HCT116 (cell line): Measurements from ENCODE around the gene GRHL1. TPM values are rescaled to one million over a fixed set of nuclear protein-coding genes. Genes with fewer than 3 reads are reported as not detected.

Source experiments
- ATAC-seq: fragments of 200-7000 bp; cut with Tn5 transposase; 2 replicates; pipeline ENCODE4 v1.9.1; 2020; ENCODE audit warnings: mild to moderate bottlenecking, moderate library complexity
- BruUV-seq: library from RNA; stranded (reverse); fragments of 400-500 nt; replicated peaks from 2 replicates; lab custom pipeline; 2021; lab: Mats Ljungman, UMichigan
- CTCF ChIA-PET: fragments of 300-600 bp; sonication (Branson Sonifier 250); formaldehyde crosslinking; loops from one replicate; lab custom pipeline; 2021; ENCODE audit warnings: antibody characterized with exemption; lab: Charles Lee
- POLR2A ChIA-PET: fragments of 300-600, 350-600 bp; sonication (Branson Sonifier 250); formaldehyde crosslinking; loops from one replicate; lab custom pipeline; 2021; ENCODE audit warnings: antibody characterized with exemption; lab: Charles Lee
- RAD21 ChIA-PET, 2 experiments: fragments of 300-600 bp; sonication (Branson Sonifier 250); formaldehyde crosslinking; loops; one replicate each; lab custom pipeline; 2023; ENCODE audit warnings: low total read pairs in 2 of 2; ENCODE audit not compliant: uncharacterized antibody in 2 of 2, unreplicated experiment in 2 of 2, low non-redundant PET in 1 of 2; lab: Charles Lee
- DNase-seq: peaks from one replicate; pipeline ENCODE4 v3.0.0-alpha.2; 2010; ENCODE audit warnings: low read depth, low spot score
- H2AFZ ChIP-seq: fragments of 200-600 bp; shearing (Covaris generic), sonication (generic); 2 replicates; pipeline ENCODE4 v1.6.1; 2017; ENCODE audit warnings: low read depth, mixed run types, mixed read lengths, antibody characterized with exemption, low read length; ENCODE audit not compliant: poor library complexity, severe bottlenecking
- H3K27ac ChIP-seq: 2 replicates; pipeline ENCODE4 v1.5.1; 2012; ENCODE audit warnings: low read depth, low read length
- H3K27me3 ChIP-seq: fragments of 200-600 bp; sonication (generic); 2 replicates; pipeline ENCODE4 v1.6.1; 2016; ENCODE audit warnings: mixed run types, low read length, mixed read lengths; ENCODE audit not compliant: insufficient read depth
- H3K36me3 ChIP-seq, 2 experiments: fragments of 200-500 bp in 1 of 2; fragments of 200-600 bp in 1 of 2; sonication (Bioruptor generic) in 1 of 2; sonication (generic) in 1 of 2; 2 replicates each; pipeline versions ENCODE4 v1.5.1 to v1.6.1; 2014 to 2016; ENCODE audit warnings: low read length in 2 of 2, inconsistent platforms in 1 of 2, mixed read lengths in 1 of 2, mixed run types in 1 of 2; ENCODE audit not compliant: insufficient read depth in 2 of 2, control insufficient read depth in 1 of 2
- H3K4me1 ChIP-seq, 2 experiments: fragments of 200-600 bp in 1 of 2; sonication (generic) in 1 of 2; 2 replicates each; pipeline versions ENCODE4 v1.5.1 to v1.6.1; 2012 to 2017; ENCODE audit warnings: low read length in 2 of 2, inconsistent platforms in 1 of 2, mild to moderate bottlenecking in 1 of 2, mixed read lengths in 1 of 2, mixed run types in 1 of 2, moderate library complexity in 1 of 2; ENCODE audit not compliant: insufficient read depth in 2 of 2, control insufficient read depth in 1 of 2
- H3K4me2 ChIP-seq: fragments of 200-600 bp; sonication (generic); 2 replicates; pipeline ENCODE4 v1.6.1; 2017; ENCODE audit warnings: mixed run types, low read length, mixed read lengths
- H3K4me3 ChIP-seq, 2 experiments: fragments of 200-600 bp in 1 of 2; sonication (generic) in 1 of 2; replicated peaks in 1 of 2; 2 replicates each; pipeline ENCODE4 v1.5.1; 2011 to 2016; ENCODE audit warnings: low read length in 2 of 2, control low read depth in 1 of 2, low read depth in 1 of 2, mild to moderate bottlenecking in 1 of 2, mixed read lengths in 1 of 2, mixed run types in 1 of 2
- H3K79me2 ChIP-seq: fragments of 200-600 bp; sonication (generic); 2 replicates; pipeline ENCODE4 v1.6.1; 2017; ENCODE audit warnings: mild to moderate bottlenecking, mixed run types, low read length, moderate library complexity, mixed read lengths; ENCODE audit not compliant: insufficient read depth
- H3K9ac ChIP-seq: fragments of 200-600 bp; sonication (generic); 2 replicates; pipeline ENCODE4 v1.6.1; 2016; ENCODE audit warnings: low read length, mixed read lengths
- H3K9me2 ChIP-seq: fragments of 200-600 bp; sonication (generic), shearing (Covaris generic); 2 replicates; pipeline ENCODE4 v1.6.1; 2017; ENCODE audit warnings: mixed run types, mild to moderate bottlenecking, moderate library complexity; ENCODE audit not compliant: insufficient read depth
- H3K9me3 ChIP-seq, 2 experiments: fragments of 200-500 bp in 1 of 2; fragments of 200-600 bp in 1 of 2; sonication (Bioruptor generic) in 1 of 2; sonication (generic) in 1 of 2; 2 replicates each; pipeline ENCODE4 v1.6.1; 2014 to 2017; ENCODE audit warnings: low read length in 2 of 2, mixed read lengths in 2 of 2, inconsistent platforms in 1 of 2, low read depth in 1 of 2, mild to moderate bottlenecking in 1 of 2, mixed run types in 1 of 2, moderate library complexity in 1 of 2; ENCODE audit not compliant: control insufficient read depth in 1 of 2, insufficient read depth in 1 of 2
- H4K20me1 ChIP-seq: fragments of 200-600 bp; sonication (generic), shearing (Covaris generic); 2 replicates; pipeline ENCODE4 v1.6.1; 2017; ENCODE audit warnings: mixed run types, mild to moderate bottlenecking, moderate library complexity; ENCODE audit not compliant: insufficient read depth
- ATF3 ChIP-seq: IDR thresholded peaks from 2 replicates; pipeline ENCODE4 v1.6.1; 2012
- CBX3 ChIP-seq: IDR thresholded peaks from 2 replicates; pipeline ENCODE4 v1.6.1; 2012; ENCODE audit warnings: low read depth
- CEBPB ChIP-seq: IDR thresholded peaks from 2 replicates; pipeline ENCODE4 v1.6.1; 2012; ENCODE audit warnings: low read depth
- ELF1 ChIP-seq: IDR thresholded peaks from 2 replicates; pipeline ENCODE4 v1.6.1; 2012; ENCODE audit warnings: low read depth, borderline replicate concordance
- EZH2 ChIP-seq: fragments of 200-600 bp; sonication (generic); IDR thresholded peaks from 2 replicates; pipeline ENCODE4 v1.6.1; 2017; ENCODE audit warnings: antibody characterized with exemption, mixed run types
- FOSL1 ChIP-seq: IDR thresholded peaks from 2 replicates; pipeline ENCODE4 v1.6.1; 2012; ENCODE audit warnings: low read depth
- MAX ChIP-seq: IDR thresholded peaks from 2 replicates; pipeline ENCODE4 v1.6.1; 2012
- SIN3A ChIP-seq: IDR thresholded peaks from 2 replicates; pipeline ENCODE4 v1.6.1; 2012; ENCODE audit warnings: low read depth
- SP1 ChIP-seq: IDR thresholded peaks from 2 replicates; pipeline ENCODE4 v1.6.1; 2012; ENCODE audit warnings: low read depth
- SRF ChIP-seq: IDR thresholded peaks from 2 replicates; pipeline ENCODE4 v1.6.1; 2012; ENCODE audit warnings: low read depth
- TCF7L2 ChIP-seq: IDR thresholded peaks from 2 replicates; pipeline ENCODE4 v1.7.0; 2011; ENCODE audit warnings: borderline replicate concordance, inconsistent platforms; ENCODE audit not compliant: insufficient read depth, insufficient read length; ENCODE audit errors: extremely low read depth
- YY1 ChIP-seq: IDR thresholded peaks from 2 replicates; pipeline ENCODE4 v1.6.1; 2011; ENCODE audit warnings: low read length, low read depth, moderate library complexity, mild to moderate bottlenecking; ENCODE audit not compliant: insufficient replicate concordance; ENCODE audit errors: extremely low read depth
- ZBTB33 ChIP-seq: IDR thresholded peaks from 2 replicates; pipeline ENCODE4 v1.6.1; 2011; ENCODE audit warnings: mild to moderate bottlenecking, low read length, moderate library complexity; ENCODE audit not compliant: insufficient replicate concordance; ENCODE audit errors: extremely low read depth
- ZFX ChIP-seq: fragments of 450-650 bp; IDR thresholded peaks from 2 replicates; pipeline ENCODE4 v1.6.1; 2017
- intact Hi-C: fragments of 100-400 bp; cut with micrococcal nuclease; formaldehyde crosslinking; loops from 2 replicates; pipeline ENCODE4 v1.10.0; 2022
- total RNA-seq: library from RNA; stranded (reverse); gene quantifications from one replicate; pipeline ENCODE4 v1.2.1, GENCODE V29; 2021; ENCODE audit not compliant: unreplicated experiment

GRHL1 gene
- total RNA-seq, 1 experiment from 2014 or later, result 8.5 TPM

- no peaks in the 10 kb centered on the region for H3K36me3 ChIP-seq
- no peak for DNase-seq
- CTCF ChIA-PET, result no interaction called here
- H3K4me1 ChIP-seq, result peaks cover 0 to 6% of the 10 kb centered on the region in 2 experiments; a peak in 2 of 4 replicates
- no peaks in the 10 kb centered on the region for H3K9me3 ChIP-seq
- no peaks in the 10 kb centered on the region for H4K20me1 ChIP-seq
- intact Hi-C loops, result no loop called here
- no peak for ATAC-seq
- BruUV-seq, result no TSS peak
- no peaks in the 10 kb centered on the region for H3K79me2 ChIP-seq
- H3K9me2 ChIP-seq, result no peaks in the 10 kb centered on the region
- no peak overlapping the region for H3K27ac ChIP-seq
- H3K9ac ChIP-seq, result no peak overlapping the region
- TF ChIP-seq YY1 (no peak), CBX3 (no peak), SIN3A (no peak), MAX (no peak), CEBPB (no peak), ATF3 (no peak), ZBTB33 (no peak), ZFX (no peak), EZH2 (no peak), FOSL1 (no peak), TCF7L2 (no peak), SP1 (no peak), SRF (no peak), ELF1 (no peak)
- no peak overlapping the region for H3K4me3 ChIP-seq
- no peak overlapping the region for H2AFZ ChIP-seq
- POLR2A ChIA-PET, result no interaction called here
- H3K27me3 ChIP-seq, result no peaks in the 10 kb centered on the region
- RAD21 ChIA-PET, result no interaction called here
- no peak overlapping the region for H3K4me2 ChIP-seq
These were observed 10.1 kb upstream of the GRHL1 start for GRCh38 chr2:9941196-9941995.
